ENCODE measurements around the gene UMOD.
A peak's percentile ranks its signal among the peaks of the same experiment; 100 is the strongest.

The UMOD gene

DNA sequence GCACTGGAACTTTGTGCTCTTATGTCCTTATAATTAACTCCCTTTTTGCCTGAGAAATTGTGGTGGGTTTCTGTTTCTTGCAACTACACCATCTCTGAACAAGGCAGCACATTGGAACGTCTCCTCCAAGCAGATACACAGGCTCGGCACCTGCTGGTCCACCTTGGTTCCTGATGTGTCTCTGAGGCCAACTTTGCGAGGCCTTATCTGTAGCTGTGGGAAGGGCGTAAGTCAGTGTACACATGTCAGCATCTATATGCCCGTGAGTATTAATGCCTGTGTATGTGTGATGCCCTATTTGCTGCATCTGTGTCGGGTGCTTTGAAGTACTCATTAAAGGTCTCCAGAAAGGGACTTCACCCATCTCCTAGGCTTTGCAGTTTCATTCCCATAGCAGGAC lies 42.7 kb downstream of the UMOD start:
- Histone ChIP-seq H3K27me3 (no peaks in the 10 kb centered on the region), H3K4me1 (no peaks in the 10 kb centered on the region), H3K4me2 (no peak overlapping the region), H3K27ac (no peak overlapping the region), H3K4me3 (no peak overlapping the region), H3K36me3 (no peaks in the 10 kb centered on the region), H3K9ac (no peak overlapping the region), H4K20me1 (no peaks in the 10 kb centered on the region), H3K9me3 (replicated peaks in 1 of 11) (no peaks in the 10 kb centered on the region)
- TF ChIP-seq Cebpa-rat (IDR thresholded peaks at IDR 0.05), result no peak

GRCh38 chr16:20308801-20309590 lies 43.5 kb downstream of the UMOD start:
- Histone ChIP-seq H3K4me3 (no peak overlapping the region), H3K4me2 (no peak overlapping the region), H3K36me3 (no peaks in the 10 kb centered on the region), H3K9ac (no peak overlapping the region), H3K9me3 (replicated peaks in 1 of 11) (no peaks in the 10 kb centered on the region), H3K27me3 (no peaks in the 10 kb centered on the region), H4K20me1 (no peaks in the 10 kb centered on the region), H3K4me1 (peaks cover 0 to 2% (median under 1%) of the 10 kb centered on the region in 10 experiments; a peak in 8 of 20 replicates), H3K27ac (no peak overlapping the region)
- TF ChIP-seq Cebpa-rat (IDR thresholded peaks at IDR 0.05), result no peak

DNA sequence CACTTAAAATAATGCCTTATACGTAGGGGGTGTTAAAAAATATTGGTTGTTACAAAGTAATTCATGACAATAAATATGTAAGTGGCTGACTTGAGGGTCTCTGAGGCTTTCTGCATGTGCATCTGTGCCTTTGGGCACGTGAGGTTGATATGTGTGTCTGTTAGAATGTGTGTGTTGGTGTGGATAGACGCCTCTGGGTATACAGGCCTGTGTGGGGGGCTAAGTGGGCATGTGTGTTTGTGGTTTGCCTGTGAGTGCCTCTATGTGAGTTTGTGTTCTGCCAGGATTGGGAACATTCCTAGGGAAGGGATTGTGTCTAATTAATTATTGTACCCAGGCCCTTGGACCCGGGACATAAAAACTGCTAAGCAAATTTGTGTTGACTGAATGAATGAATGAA lies 44.2 kb downstream of the UMOD start:
- no peak for TF ChIP-seq Cebpa-rat (IDR thresholded peaks at IDR 0.05)
- no peak overlapping the region for H3K4me3 ChIP-seq
- H3K4me1 ChIP-seq, result peaks cover 0 to 9% (median 2%) of the 10 kb centered on the region in 10 experiments; a peak in 9 of 20 replicates
- no peaks in the 10 kb centered on the region for H3K9me3 ChIP-seq (replicated peaks in 1 of 11)
- H3K27ac ChIP-seq, result no peak overlapping the region
- H4K20me1 ChIP-seq, result no peaks in the 10 kb centered on the region
- no peak overlapping the region for H3K4me2 ChIP-seq
- no peaks in the 10 kb centered on the region for H3K27me3 ChIP-seq
- H3K36me3 ChIP-seq, result no peaks in the 10 kb centered on the region
- H3K9ac ChIP-seq, result no peak overlapping the region

- TF ChIP-seq Cebpa-rat (IDR thresholded peaks at IDR 0.05), result no peak
- no peak overlapping the region for H3K4me3 ChIP-seq
- no peaks in the 10 kb centered on the region for H4K20me1 ChIP-seq
- H3K27me3 ChIP-seq, result no peaks in the 10 kb centered on the region
- H3K9me3 ChIP-seq (replicated peaks in 1 of 11), result no peaks in the 10 kb centered on the region
- H3K9ac ChIP-seq, result no peak overlapping the region
- peaks cover 0 to 14% (median 2%) of the 10 kb centered on the region in 10 experiments; a peak in 9 of 20 replicates for H3K4me1 ChIP-seq
- no peak overlapping the region for H3K27ac ChIP-seq
- H3K36me3 ChIP-seq, result no peaks in the 10 kb centered on the region
- no peak overlapping the region for H3K4me2 ChIP-seq
Observed at GRCh38 chr16:20307791-20308190, 44.7 kb downstream of the UMOD start.

DNA sequence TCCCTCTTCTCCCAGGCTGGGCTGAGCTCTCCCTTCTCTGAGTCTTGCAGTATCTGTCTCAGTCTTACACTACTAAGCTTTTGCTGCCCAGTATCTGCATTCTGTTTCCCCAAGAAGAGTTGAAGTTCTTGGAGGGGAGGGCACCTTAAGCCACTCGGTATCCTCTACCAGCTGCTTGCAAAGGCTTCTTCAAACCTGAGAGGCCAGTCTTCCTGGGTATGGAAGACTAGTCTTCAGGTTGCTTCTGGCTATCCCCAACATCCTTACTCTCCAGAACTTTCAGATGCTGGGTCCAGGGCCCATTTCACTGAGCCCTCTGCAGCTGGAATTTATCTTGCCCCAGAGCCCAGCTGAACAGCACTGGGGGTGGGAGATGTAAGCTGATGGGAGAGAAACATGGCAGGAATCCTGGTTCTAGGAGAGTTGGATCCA lies 45.3 kb downstream of the UMOD start:
- H3K4me1 ChIP-seq, result peaks cover 0 to 16% (median 2%) of the 10 kb centered on the region in 10 experiments; a peak in 9 of 20 replicates
- no peak overlapping the region for H3K9ac ChIP-seq
- TF ChIP-seq Cebpa-rat (IDR thresholded peaks at IDR 0.05), result no peak
- H4K20me1 ChIP-seq, result no peaks in the 10 kb centered on the region
- H3K4me3 ChIP-seq, result no peak overlapping the region
- no peak overlapping the region for H3K4me2 ChIP-seq
- no peaks in the 10 kb centered on the region for H3K27me3 ChIP-seq
- no peaks in the 10 kb centered on the region for H3K9me3 ChIP-seq (replicated peaks in 1 of 11)
- no peak overlapping the region for H3K27ac ChIP-seq
- no peaks in the 10 kb centered on the region for H3K36me3 ChIP-seq

- Histone ChIP-seq H4K20me1 (no peaks in the 10 kb centered on the region), H3K4me3 (no peak overlapping the region), H3K27me3 (no peaks in the 10 kb centered on the region), H3K4me2 (no peak overlapping the region), H3K4me1 (peaks cover 0 to 16% (median 2%) of the 10 kb centered on the region in 10 experiments; a peak in 9 of 20 replicates), H3K27ac (no peak overlapping the region), H3K9me3 (replicated peaks in 1 of 11) (no peaks in the 10 kb centered on the region), H3K36me3 (no peaks in the 10 kb centered on the region), H3K9ac (no peak overlapping the region)
- TF ChIP-seq Cebpa-rat (IDR thresholded peaks at IDR 0.05), result no peak
Observed at GRCh38 chr16:20306401-20306800, 46.1 kb downstream of the UMOD start.

GRCh38 chr16:20303012-20303411 lies 49.5 kb downstream of the UMOD start:
- no peaks in the 10 kb centered on the region for H3K36me3 ChIP-seq
- H3K4me1 ChIP-seq, result peaks cover 0 to 16% (median 2%) of the 10 kb centered on the region in 10 experiments; a peak in 9 of 20 replicates
- H3K4me2 ChIP-seq, result peak overlapping the region in 3 of 11 experiments; percentile 13 to 49 (median 35); a peak in 5 of 22 replicates
- H3K27ac ChIP-seq, result no peak overlapping the region
- H3K9ac ChIP-seq, result no peak overlapping the region
- no peaks in the 10 kb centered on the region for H3K27me3 ChIP-seq
- H3K9me3 ChIP-seq (replicated peaks in 1 of 11), result no peaks in the 10 kb centered on the region
- no peak for TF ChIP-seq Cebpa-rat (IDR thresholded peaks at IDR 0.05)
- no peaks in the 10 kb centered on the region; a peak in 1 of 22 replicates for H4K20me1 ChIP-seq
- H3K4me3 ChIP-seq, result no peak overlapping the region

- no peaks in the 10 kb centered on the region for H3K27me3 ChIP-seq
- no peak overlapping the region for H3K9ac ChIP-seq
- peaks cover 0 to 16% (median 2%) of the 10 kb centered on the region in 10 experiments; a peak in 9 of 20 replicates for H3K4me1 ChIP-seq
- H3K9me3 ChIP-seq (replicated peaks in 1 of 11), result no peaks in the 10 kb centered on the region
- H3K27ac ChIP-seq, result no peak overlapping the region
- no peaks in the 10 kb centered on the region; a peak in 1 of 22 replicates for H4K20me1 ChIP-seq
- no peak overlapping the region for H3K4me2 ChIP-seq
- no peak for TF ChIP-seq Cebpa-rat (IDR thresholded peaks at IDR 0.05)
- no peak overlapping the region for H3K4me3 ChIP-seq
- no peaks in the 10 kb centered on the region for H3K36me3 ChIP-seq
Observed at GRCh38 chr16:20302389-20302788, 50.1 kb downstream of the UMOD start.

DNA sequence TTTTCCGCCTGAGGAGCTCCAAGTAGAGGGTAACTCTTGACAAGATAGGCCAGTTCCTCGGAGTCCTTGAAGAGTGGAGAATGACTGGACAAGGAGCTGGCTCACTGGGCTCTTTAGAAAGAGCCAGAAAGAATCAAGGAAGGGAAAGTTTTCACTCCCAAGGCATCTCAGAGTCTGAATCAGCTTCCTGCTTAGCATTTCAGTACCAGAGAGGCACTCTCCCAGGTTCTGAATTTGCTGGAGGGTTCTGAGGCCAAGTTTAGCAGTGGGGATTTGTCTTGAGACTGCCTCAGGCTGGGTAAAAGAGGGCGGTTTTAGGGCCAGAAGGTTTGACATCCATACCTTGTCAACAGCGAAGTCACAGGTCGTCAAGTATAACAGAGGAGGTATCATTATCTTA lies 50.7 kb downstream of the UMOD start:
- no peak overlapping the region for H3K27ac ChIP-seq
- H4K20me1 ChIP-seq, result no peaks in the 10 kb centered on the region; a peak in 1 of 22 replicates
- no peaks in the 10 kb centered on the region for H3K36me3 ChIP-seq
- peaks cover 0 to 16% (median 2%) of the 10 kb centered on the region in 10 experiments; a peak in 9 of 20 replicates for H3K4me1 ChIP-seq
- no peaks in the 10 kb centered on the region for H3K9me3 ChIP-seq (replicated peaks in 1 of 11)
- no peak for TF ChIP-seq Cebpa-rat (IDR thresholded peaks at IDR 0.05)
- no peak overlapping the region for H3K9ac ChIP-seq
- H3K4me2 ChIP-seq, result no peak overlapping the region
- no peaks in the 10 kb centered on the region for H3K27me3 ChIP-seq
- H3K4me3 ChIP-seq, result no peak overlapping the region

All from BLaER1 treated with 17β-estradiol and CSF1 and Interleukin-3, amounts not matched to agents 10 nM and 100 nM (cell line).